K562 (cell line): ENCODE data around the gene FGF14.

Experiments
- ESRRB ChIP-seq: fragments of 250-450 bp; sonication (Bioruptor Pico); IDR thresholded peaks from 2 replicates; pipeline ENCODE4 v1.5.0; 2020; ENCODE audit warnings: mild to moderate bottlenecking, moderate library complexity, borderline replicate concordance
- SMAD1 ChIP-seq: fragments of 150-350 bp; IDR thresholded peaks from 2 replicates; pipeline ENCODE4 v1.6.1; 2014; ENCODE audit warnings: low read length, low read depth; ENCODE audit not compliant: partially characterized antibody
- SREBF2 ChIP-seq: sonication (generic); formaldehyde crosslinking; IDR thresholded peaks from 2 replicates; pipeline ENCODE4 v1.4.0; 2020; ENCODE audit warnings: mild to moderate bottlenecking, missing genetic modification reagents
- TEAD2 ChIP-seq: fragments of 450-650 bp; IDR thresholded peaks from 2 replicates; pipeline ENCODE4 v1.6.1; 2016; ENCODE audit warnings: missing genetic modification characterization, control low read depth, missing compliant biosample characterization
- TF ChIP-seq, protein P1 (sequence below), 3 experiments: IDR thresholded peaks in 2 of 3; conservative IDR thresholded peaks in 1 of 3; 2 replicates each; pipeline ENCODE4 v1.5.1; 2011 to 2012; ENCODE audit warnings: low read length in 3 of 3, mild to moderate bottlenecking in 3 of 3, control low read depth in 2 of 3, improper control_type of control experiment in 1 of 3, inconsistent platforms in 1 of 3, low read depth in 1 of 3, mixed read lengths in 1 of 3, moderate library complexity in 1 of 3; ENCODE audit not compliant: insufficient read depth in 2 of 3

GRCh38 chr13:101942038-101942437 lies 459.8 kb downstream of the FGF14 start:
- TF ChIP-seq ESRRB (CRISPR knock-in tag) (no peak), SMAD1 (no peak), TEAD2 (tag) (no peak), SREBF2 (CRISPR knock-in tag) (no peak)
- TF ChIP-seq, protein P1, sequence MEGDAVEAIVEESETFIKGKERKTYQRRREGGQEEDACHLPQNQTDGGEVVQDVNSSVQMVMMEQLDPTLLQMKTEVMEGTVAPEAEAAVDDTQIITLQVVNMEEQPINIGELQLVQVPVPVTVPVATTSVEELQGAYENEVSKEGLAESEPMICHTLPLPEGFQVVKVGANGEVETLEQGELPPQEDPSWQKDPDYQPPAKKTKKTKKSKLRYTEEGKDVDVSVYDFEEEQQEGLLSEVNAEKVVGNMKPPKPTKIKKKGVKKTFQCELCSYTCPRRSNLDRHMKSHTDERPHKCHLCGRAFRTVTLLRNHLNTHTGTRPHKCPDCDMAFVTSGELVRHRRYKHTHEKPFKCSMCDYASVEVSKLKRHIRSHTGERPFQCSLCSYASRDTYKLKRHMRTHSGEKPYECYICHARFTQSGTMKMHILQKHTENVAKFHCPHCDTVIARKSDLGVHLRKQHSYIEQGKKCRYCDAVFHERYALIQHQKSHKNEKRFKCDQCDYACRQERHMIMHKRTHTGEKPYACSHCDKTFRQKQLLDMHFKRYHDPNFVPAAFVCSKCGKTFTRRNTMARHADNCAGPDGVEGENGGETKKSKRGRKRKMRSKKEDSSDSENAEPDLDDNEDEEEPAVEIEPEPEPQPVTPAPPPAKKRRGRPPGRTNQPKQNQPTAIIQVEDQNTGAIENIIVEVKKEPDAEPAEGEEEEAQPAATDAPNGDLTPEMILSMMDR (IDR thresholded peaks at IDR 0.05 in 2 of 3, conservative IDR thresholded peaks at IDR 0.05 in 1 of 3; ENCODE audit: insufficient read depth in 2 of 3, low read depth in 1 of 3, low read length in 3 of 3): peak in 1 of 3 experiments; percentile 12; a peak in 1 of 6 replicates
